ENCODE measurements around the gene FUT1.
"Not testable (repeated sequence)": the region's sequence is repeated elsewhere in the genome, so short reads cannot be mapped to it uniquely, and the experiment has no call there.

FUT1 gene

GRCh38 chr19:48768171-48768753, 15.8 kb upstream of the FUT1 start:
- not testable (repeated sequence) for DNase-seq

DNA sequence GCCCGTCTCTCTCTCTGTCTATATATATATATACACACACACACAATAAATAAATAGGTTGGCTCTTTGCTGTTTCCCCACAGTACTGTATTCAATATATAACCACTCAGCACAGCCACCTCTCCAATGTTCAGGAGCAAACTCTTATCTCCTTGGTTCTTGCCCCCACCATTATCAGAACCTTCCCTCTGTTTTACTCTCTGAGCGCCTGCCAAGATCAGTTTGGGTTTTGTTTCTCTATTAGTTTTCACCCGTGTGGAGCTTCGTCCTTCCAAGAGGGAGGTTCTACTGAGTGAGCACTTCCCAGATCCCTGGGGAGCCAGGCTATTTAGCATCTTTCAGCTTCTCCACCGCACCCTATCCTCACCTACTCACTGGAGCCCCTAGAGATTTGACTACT, 13.4 kb upstream of the FUT1 start:
- not testable (repeated sequence) for DNase-seq

DNA sequence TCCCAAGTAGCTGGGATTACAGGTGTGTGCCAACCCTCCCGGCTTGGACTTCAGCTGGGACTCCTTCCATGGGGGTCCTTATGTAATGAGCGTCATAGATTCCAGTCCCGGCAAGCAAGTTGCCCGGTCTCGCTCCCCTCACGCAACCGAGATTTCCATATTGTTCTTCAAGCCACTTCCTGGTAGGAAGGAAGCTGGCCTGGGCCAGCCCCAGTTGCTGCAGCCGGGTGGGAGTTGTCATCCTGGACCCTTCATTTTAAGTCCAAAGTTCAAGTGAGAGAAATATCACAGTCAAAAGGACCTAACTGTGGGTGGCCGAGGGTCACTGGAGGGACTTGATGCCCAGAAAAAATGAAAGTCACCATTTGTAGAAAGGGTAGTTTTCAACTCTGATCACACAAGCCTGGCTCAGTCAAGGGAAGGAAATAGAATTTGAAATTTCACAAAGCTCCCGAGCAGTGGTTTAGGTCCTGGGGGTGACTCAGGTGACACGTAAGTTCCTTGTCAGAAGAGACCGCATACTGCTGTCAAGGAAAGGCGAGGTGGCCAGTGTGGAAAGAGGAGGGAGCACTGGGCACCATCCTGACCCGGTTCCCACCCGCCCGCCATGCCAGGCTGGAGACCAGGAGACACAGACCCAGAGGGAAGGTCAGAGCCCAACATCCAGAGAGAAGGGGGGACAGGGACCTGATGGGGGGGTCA, 8.2 kb upstream of the FUT1 start:
- no peak for DNase-seq

GRCh38 chr19:48757741-48758144, 5.3 kb upstream of the FUT1 start:
- no peak for DNase-seq

GRCh38 chr19:48757089-48757675, 4.7 kb upstream of the FUT1 start:
- DNase-seq: no peak

GRCh38 chr19:48756686-48757085, 4.2 kb upstream of the FUT1 start:
- no peak for DNase-seq

DNA sequence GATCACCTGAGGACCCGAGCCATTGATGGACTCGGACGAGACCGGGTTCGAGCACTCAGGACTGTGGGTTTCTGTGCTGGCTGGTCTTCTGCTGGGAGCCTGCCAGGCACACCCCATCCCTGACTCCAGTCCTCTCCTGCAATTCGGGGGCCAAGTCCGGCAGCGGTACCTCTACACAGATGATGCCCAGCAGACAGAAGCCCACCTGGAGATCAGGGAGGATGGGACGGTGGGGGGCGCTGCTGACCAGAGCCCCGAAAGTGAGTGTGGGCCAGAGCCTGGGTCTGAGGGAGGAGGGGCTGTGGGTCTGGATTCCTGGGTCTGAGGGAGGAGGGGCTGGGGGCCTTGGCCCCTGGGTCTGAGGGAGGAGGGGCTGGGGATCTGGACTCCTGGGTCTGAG, 3.8 kb upstream of the FUT1 start:
- DNase-seq: no peak

- no peak for DNase-seq
Observed at GRCh38 chr19:48755787-48756186, 3.3 kb upstream of the FUT1 start.

DNA sequence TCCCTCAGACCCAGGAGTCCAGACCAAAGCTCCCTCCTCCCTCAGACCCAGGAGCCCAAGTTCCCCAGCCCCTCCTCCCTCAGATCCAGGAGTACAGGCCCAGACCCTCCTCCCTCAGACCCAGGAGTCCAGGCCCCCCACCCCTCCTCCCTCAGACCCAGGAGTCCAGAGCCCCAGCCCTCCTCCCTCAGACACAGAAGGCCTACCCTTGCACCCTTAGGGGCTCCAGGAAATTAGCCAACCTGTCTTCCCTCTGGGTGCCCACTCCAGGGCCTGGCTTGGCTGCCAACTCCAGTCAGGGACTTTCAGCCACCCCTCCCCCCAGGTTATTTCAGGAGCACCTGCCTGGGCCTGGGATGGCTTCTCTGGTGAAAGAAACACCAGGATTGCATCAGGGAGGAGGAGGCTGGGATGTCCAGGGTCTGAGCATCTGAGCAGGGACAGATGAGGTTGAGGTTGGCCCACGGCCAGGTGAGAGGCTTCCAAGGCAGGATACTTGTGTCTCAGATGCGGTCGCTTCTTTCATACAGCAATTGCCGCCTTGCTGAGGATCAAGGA, 2.7 kb upstream of the FUT1 start, which contains the start of gene FGF21:
Gene FGF21, plus strand, starts transcription at position 441 of the 558 bp plus-strand sequence. CDS start 713 bp downstream, outside the sequence.
- no peak for DNase-seq

DNA sequence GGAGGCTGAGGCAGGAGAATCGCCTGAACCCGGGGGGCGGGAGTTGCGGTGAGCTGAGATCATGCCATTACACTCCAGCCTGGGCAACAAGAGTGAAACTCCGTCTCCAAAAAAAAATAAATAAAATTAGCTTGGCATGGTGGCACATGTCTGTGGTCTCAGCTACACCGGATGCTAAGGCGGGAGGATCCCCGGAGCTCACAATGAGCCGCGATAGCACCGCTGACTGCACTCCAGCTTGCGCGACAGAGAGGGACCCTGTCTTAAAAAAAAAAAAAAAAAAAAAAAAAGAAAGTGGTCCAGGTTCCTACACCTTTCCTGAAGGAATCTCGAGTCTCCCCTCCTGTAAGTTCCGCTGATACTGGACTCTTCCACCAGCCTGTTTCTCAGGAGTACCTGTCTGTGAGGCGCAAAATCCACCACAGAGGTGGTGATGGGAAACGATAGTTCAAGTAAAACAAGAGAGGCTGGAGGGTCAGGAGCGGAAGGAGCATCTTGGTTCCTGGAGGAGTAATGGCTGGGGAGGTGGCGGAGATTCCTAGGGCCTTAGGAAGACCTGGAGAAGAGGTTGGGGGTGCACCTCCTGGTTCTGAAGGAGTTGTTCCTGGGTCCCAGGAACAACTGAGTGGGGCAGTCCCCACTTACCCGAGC, 471 bp downstream of the FUT1 start:
- DNase-seq: no peak

DNA sequence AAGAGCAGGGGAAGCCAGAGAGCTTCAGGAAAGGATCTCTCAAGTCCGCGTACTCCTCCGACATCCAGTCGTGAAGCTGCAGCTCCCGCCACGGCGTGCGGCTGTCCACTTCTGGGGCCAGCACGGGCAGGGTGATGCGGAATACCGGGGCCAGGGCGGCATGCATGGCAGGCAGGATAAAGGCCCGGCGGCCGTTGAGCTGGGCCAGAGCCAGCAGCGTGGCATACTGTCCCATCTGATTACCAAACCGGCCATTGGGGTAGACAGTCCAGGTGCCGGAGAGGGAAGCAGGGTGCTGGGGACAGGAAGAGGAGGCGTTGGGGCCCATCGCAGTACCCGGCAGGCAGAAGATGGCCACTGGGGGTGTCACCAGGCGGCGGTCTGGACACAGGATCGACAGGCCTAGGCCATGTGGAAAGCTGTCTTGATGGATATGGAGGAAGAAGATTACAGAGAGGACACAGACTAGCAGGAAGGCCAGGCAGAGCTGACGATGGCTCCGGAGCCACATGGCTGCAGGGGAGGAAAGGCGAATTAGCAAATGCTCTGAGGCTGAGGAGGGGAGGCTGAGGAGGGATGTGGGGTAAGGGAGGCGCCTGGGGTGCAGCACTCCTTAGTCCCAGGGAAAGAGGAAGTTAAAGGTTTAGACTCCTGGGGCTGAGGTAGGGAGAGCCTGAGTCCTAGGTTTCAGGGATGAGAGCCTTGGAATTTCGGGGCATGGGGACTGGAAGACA, 1.5 kb downstream of the FUT1 start:
- no peak for DNase-seq

DNA sequence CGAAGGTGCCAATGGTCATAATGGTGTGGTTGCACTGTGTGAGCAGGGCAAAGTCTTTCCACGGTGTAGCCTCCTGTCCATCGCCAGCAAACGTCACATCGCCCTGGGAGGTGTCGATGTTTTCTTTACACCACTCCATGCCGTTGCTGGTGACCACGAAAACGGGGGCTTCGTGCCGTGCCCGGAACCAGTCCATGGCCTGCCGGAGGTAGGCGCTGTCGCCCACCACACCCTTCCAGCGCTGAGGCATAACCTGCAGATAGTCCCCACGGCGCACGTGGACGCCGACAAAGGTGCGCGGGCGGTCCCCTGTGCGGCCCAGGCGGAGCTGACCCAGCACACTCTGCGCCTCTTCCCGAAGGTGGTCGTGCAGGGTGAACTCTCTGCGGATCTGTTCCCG, 2.1 kb downstream of the FUT1 start:
- no peak for DNase-seq

DNA sequence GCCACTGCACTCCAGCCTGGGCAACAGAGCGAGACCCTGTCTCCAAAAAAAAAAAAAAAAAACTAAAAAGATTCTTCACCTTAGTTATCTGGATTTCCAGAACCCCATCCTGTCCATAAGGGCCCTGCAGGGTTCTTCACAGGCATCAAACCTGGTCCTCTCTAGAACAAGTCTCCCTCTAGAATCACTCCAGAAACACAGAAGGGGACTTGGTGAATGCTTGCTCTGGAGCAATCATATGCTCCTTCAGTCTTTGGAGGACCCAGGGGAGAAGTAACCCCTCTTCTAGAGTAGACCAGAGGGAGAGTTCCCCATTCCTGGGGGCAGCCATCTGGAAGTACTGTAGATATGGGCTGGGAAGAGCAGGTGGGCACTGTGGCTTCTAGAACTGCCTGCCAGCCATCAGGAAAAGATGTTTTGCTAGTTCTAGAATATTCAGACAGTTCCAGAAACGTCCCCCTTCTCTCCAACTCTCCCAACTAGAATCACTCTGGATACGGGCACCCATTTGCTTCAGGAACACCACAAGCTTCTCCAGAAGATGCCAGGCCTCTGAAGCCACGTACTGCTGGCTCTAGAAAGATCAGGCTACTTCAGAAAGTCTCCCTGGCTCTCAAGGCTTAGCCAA, 2.8 kb downstream of the FUT1 start:
- DNase-seq: no peak

- DNase-seq: peak in 4 of 5 donors; percentile 32 to 74 (median 36)
Observed at GRCh38 chr19:48746738-48747575, 5.5 kb downstream of the FUT1 start, which contains the start of gene IZUMO1. IZUMO1 (minus strand) TSS chr19:48746909; CDS start chr19:48745859, 1,050 bp downstream.

DNA sequence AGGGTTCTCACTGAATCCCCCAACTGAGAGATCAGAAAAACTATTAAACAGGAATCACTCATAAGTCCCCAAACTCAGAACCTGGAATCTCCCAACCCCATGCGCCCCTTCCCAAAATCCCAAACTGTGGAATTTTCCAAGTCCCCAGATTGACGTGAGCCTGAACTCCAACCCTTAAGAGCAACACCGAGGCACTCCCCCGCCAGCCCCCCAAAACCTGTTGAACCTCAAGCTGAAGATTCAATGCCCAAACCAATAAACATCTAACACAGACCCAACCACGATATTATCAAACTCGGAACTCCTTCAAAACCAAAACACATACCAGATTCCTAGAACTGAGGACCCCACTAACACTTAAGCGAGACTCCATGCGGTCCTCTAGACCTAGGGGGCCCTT, 6.3 kb downstream of the FUT1 start:
- no peak for DNase-seq

- DNase-seq: peak in 3 of 5 donors; percentile 35 to 68 (median 54)
Observed at GRCh38 chr19:48745208-48745995, 7.0 kb downstream of the FUT1 start.

GRCh38 chr19:48742096-48742495, 10.3 kb downstream of the FUT1 start:
- DNase-seq: no peak

DNA sequence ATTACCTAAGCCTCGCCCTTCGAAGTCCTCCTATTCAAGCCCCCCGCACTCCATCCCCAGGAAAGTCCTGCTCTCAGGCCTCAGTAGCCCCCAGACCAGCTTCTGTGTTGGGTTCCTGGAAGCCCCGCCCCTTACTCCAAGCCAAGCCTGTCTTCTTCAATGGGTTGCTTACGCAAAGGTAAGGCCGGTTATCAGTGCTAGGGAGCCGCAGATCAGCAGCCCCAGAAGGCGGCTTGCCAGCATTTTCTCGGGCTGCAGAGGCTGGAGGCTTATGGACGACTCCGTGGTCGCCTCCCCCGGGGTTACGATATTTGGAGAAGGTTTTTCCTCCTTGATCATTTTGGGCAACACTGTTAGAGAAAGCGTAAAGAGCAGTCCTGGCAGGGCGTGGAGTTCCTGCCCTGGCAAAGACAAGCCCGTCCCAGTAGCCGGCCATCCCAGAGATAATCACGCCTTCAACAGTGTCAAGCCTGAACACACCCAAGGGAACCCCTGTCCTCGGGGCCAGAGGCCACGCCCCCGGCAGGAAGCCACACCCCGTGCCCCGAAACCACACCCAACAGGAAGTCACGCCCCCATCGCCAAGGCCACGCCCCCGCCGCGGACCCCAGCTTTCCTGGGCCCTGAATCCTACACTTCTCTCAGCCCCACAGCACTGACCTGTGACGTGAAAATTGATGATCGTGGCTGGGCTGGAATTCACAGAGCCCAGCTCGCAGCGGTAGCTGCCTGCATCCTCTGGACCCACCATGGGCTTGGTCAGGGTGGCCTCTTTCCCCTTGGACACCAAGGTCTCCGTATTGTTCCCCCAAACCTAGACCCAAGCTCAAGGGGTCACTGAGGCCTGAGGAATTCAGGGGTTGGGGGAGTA, 11.1 kb downstream of the FUT1 start:
- no peak for DNase-seq
